Measurements from ENCODE around the gene ABCE1. TPM values are rescaled to one million over a fixed set of nuclear protein-coding genes. Genes with fewer than 3 reads are reported as not detected.

Gene ABCE1
- total and polyA plus RNA-seq, 10 of the 15 experiments (the other 5 are each of a cell fraction or from before 2014, with no cell fraction given): 75.9 to 172 (median 134) TPM

DNA sequence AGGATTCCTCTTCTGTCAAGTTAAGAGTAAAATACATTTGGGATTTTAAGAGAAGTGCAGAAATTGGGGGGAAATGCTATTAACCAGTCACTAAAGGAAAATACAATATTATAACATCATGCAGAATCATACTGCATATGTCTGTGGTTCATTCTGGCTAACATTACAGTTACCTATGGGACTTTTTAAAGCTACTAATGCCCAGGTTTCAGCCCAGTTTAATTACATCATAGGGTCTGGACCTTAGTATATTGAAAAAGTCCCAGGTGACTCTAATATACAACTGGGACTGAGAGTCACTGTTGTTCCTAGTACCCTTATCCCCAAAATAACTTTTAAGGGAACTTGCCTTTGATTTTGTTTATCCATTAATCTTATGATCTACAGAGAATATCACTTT lies 10.0 kb downstream of the ABCE1 start:
- Histone ChIP-seq H3K4me3 (no peak overlapping the region), H3K27me3 (replicated peaks in 1 of 2; ENCODE audit: control insufficient read depth in 2 of 2, insufficient read depth in 2 of 2, low read length in 1 of 2) (no peaks in the 10 kb centered on the region), H4K20me1 (ENCODE audit: control insufficient read depth, insufficient read depth) (no peaks in the 10 kb centered on the region), H3K4me2 (ENCODE audit: control insufficient read depth, insufficient read depth) (no peak overlapping the region), H3K9me3 (replicated peaks; ENCODE audit: control insufficient read depth, insufficient read depth, low read length) (no peaks in the 10 kb centered on the region), H3K27ac (ENCODE audit: control insufficient read depth, insufficient read depth) (no peak overlapping the region), H3K9ac (ENCODE audit: control insufficient read depth, insufficient read depth, low read length) (no peak overlapping the region), H3K79me2 (ENCODE audit: control insufficient read depth, insufficient read depth, low read length) (peaks cover 21% of the 10 kb centered on the region), H2AFZ (ENCODE audit: control insufficient read depth, low read depth, low read length) (no peak overlapping the region), H3K4me1 (ENCODE audit: control insufficient read depth, insufficient read depth, low read length) (no peaks in the 10 kb centered on the region), H3K36me3 (ENCODE audit: control insufficient read depth in 2 of 2, insufficient read depth in 2 of 2, low read length in 1 of 2) (peaks cover 2 to 15% of the 10 kb centered on the region in 2 experiments; a peak in 3 of 4 replicates)
- FAIRE-seq (no peak), DNase-seq (ENCODE audit: low read depth, low spot score) (no peak), ATAC-seq (peak; percentile 71)
- no peak for TF ChIP-seq MEF2B (IDR thresholded peaks at IDR 0.05; ENCODE audit: partially characterized antibody, poor library complexity, severe bottlenecking)
- TF ChIP-seq RBBP5 (conservative IDR thresholded peaks at IDR 0.05): no peak
- TF ChIP-seq YBX1 (IDR thresholded peaks at IDR 0.05): no peak
- no peak for TF ChIP-seq ZSCAN29 (IDR thresholded peaks at IDR 0.05)
- RAD21 ChIA-PET (ENCODE audit: unreplicated experiment): no interaction called here
- BruUV-seq (replicated peaks): no TSS peak
- in situ Hi-C loops (cut with MboI): loop anchor here (25.0 kb wide), 1 partner anchor 1571 kb away; no protein-coding TSS in a partner anchor
- intact Hi-C loops (cut with micrococcal nuclease; ENCODE audit: unreplicated experiment): no loop called here
- CTCF ChIA-PET: interaction anchor here (0.5 kb wide), 1 partner anchor 127 kb away, joined by 3 read pairs; no protein-coding TSS in a partner anchor
- SMC1A ChIA-PET (ENCODE audit: uncharacterized antibody, unreplicated experiment): interaction anchor here (0.8 kb wide), 1 partner anchor 47 kb away, joined by 3 read pairs; no protein-coding TSS in a partner anchor
- POLR2A ChIA-PET: no interaction called here

DNA sequence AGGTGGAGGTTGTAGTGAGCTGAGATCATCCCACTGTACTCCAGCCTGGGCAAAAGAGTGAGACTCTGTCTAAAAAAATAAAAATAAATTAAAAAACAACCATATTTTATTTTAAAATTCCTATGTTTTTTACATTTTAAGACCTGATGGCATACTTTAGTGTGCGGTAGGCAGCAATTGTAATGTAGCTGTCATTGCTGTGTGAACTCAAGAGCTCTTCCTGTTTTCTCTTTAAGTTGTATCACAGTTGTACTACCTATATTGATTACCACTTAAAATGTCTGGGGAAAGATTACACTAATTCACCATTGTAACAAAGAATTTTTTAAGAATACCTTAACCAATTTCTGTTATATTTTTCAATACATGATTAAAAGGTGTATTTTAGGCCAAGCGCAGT lies 27.3 kb downstream of the ABCE1 start:
- H3K4me3 ChIP-seq: no peak overlapping the region
- no TSS peak for BruUV-seq (replicated peaks)
- FAIRE-seq (no peak), ATAC-seq (no peak), DNase-seq (ENCODE audit: low read depth, low spot score) (no peak)
- H3K9ac ChIP-seq (ENCODE audit: control insufficient read depth, insufficient read depth, low read length): no peak overlapping the region
- H3K79me2 ChIP-seq (ENCODE audit: control insufficient read depth, insufficient read depth, low read length): no peaks in the 10 kb centered on the region; the same call in 1 of the 2 replicates
- ChIA-PET SMC1A (ENCODE audit: uncharacterized antibody, unreplicated experiment) (interaction anchor here (1.2 to 2.9 kb wide), 3 partner anchors 24 to 492 kb away, joined by 3 to 8 read pairs (median 7); no protein-coding TSS in a partner anchor), POLR2A (interaction anchor here (1.3 kb wide), 1 partner anchor 9 kb away, joined by 3 read pairs; no protein-coding TSS in a partner anchor), RAD21 (ENCODE audit: unreplicated experiment) (no interaction called here), CTCF (interaction anchor here (1.4 to 1.7 kb wide), 2 partner anchors 27 to 52 kb away, joined by 4 to 6 read pairs; partner anchors contain the start of genes ABCE1 and ANAPC10)
- H3K4me2 ChIP-seq (ENCODE audit: control insufficient read depth, insufficient read depth): no peak overlapping the region
- peaks cover 3 to 36% of the 10 kb centered on the region in 2 experiments; a peak in 3 of 4 replicates for H3K36me3 ChIP-seq (ENCODE audit: control insufficient read depth in 2 of 2, insufficient read depth in 2 of 2, low read length in 1 of 2)
- peaks cover 13% of the 10 kb centered on the region for H3K4me1 ChIP-seq (ENCODE audit: control insufficient read depth, insufficient read depth, low read length)
- no peak for TF ChIP-seq IKZF2 (IDR thresholded peaks at IDR 0.05)
- TF ChIP-seq BRCA1 (IDR thresholded peaks at IDR 0.05; ENCODE audit: low read depth, low read length): no peak
- TF ChIP-seq, protein P1, sequence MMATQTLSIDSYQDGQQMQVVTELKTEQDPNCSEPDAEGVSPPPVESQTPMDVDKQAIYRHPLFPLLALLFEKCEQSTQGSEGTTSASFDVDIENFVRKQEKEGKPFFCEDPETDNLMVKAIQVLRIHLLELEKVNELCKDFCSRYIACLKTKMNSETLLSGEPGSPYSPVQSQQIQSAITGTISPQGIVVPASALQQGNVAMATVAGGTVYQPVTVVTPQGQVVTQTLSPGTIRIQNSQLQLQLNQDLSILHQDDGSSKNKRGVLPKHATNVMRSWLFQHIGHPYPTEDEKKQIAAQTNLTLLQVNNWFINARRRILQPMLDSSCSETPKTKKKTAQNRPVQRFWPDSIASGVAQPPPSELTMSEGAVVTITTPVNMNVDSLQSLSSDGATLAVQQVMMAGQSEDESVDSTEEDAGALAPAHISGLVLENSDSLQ (IDR thresholded peaks at IDR 0.05): no peak
- no peak for TF ChIP-seq MTA2 (IDR thresholded peaks at IDR 0.05; ENCODE audit: low read depth)
- no peak for TF ChIP-seq RBBP5 (conservative IDR thresholded peaks at IDR 0.05)
- no peak for TF ChIP-seq SPI1 (IDR thresholded peaks at IDR 0.05; ENCODE audit: borderline replicate concordance, insufficient read depth, low read depth, low read length)
- no peaks in the 10 kb centered on the region for H4K20me1 ChIP-seq (ENCODE audit: control insufficient read depth, insufficient read depth)
- H3K27me3 ChIP-seq (replicated peaks in 1 of 2; ENCODE audit: control insufficient read depth in 2 of 2, insufficient read depth in 2 of 2, low read length in 1 of 2): no peaks in the 10 kb centered on the region
- no peaks in the 10 kb centered on the region for H3K9me3 ChIP-seq (replicated peaks; ENCODE audit: control insufficient read depth, insufficient read depth, low read length)
- peak overlapping the region; percentile 61 for H3K27ac ChIP-seq (ENCODE audit: control insufficient read depth, insufficient read depth)
- no peak overlapping the region for H2AFZ ChIP-seq (ENCODE audit: control insufficient read depth, low read depth, low read length)
- intact Hi-C loops (cut with micrococcal nuclease; ENCODE audit: unreplicated experiment): no loop called here
- in situ Hi-C loops (cut with MboI): no loop called here
- WGBS (ENCODE audit: insufficient coverage, insufficient replicate concordance, low lambda C conversion rate, missing lambda C conversion rate): 97% methylated on average over 2 of the region's 2 CpGs

Data from GM12878 (cell line).